Neural crest cell (in vitro differentiated cells): ENCODE results near the gene ADAMTSL1. TPM values are rescaled to one million over a fixed set of nuclear protein-coding genes. Genes with fewer than 3 reads are reported as not detected.
"Not testable (repeated sequence)": the region's sequence is repeated elsewhere in the genome, so short reads cannot be mapped to it uniquely, and the experiment has no call there.

ENCODE experiments used
- DNase-seq: peaks from one replicate; pipeline ENCODE4 v3.0.0; 2021; ENCODE audit warnings: low read depth, mixed read lengths, low spot score
- H3K27ac Mint-ChIP-seq: one replicate; pipeline ENCODE4 v1.8.0; 2021; ENCODE audit warnings: mild to moderate bottlenecking, mixed read lengths; ENCODE audit not compliant: unreplicated experiment
- H3K27me3 Mint-ChIP-seq: 2 replicates; pipeline ENCODE4 v1.8.0; 2021; ENCODE audit warnings: low read depth, mild to moderate bottlenecking, mixed read lengths
- H3K36me3 Mint-ChIP-seq: 2 replicates; pipeline ENCODE4 v1.8.0; 2021; ENCODE audit warnings: low read depth, mild to moderate bottlenecking, mixed read lengths
- H3K4me1 Mint-ChIP-seq: 2 replicates; pipeline ENCODE4 v1.8.0; 2021; ENCODE audit warnings: mixed read lengths
- H3K4me3 Mint-ChIP-seq: one replicate; pipeline ENCODE4 v1.8.0; 2021; ENCODE audit warnings: mild to moderate bottlenecking, mixed read lengths
- H3K9me3 Mint-ChIP-seq: 2 replicates; pipeline ENCODE4 v1.8.0; 2021; ENCODE audit warnings: mixed read lengths
- total RNA-seq: library from RNA; stranded (reverse); gene quantifications from 2 replicates; pipeline ENCODE4 v1.2.1, GENCODE V29; 2021
- TF ChIP-seq, protein P1 (sequence below): fragments of 200-600 bp; sonication (generic); conservative IDR thresholded peaks from 2 replicates; pipeline ENCODE4 v1.5.0; 2021; ENCODE audit warnings: antibody characterized with exemption, mild to moderate bottlenecking

The ADAMTSL1 gene
- total RNA-seq, 1 donor from 2014 or later, result 2.3 TPM

DNA sequence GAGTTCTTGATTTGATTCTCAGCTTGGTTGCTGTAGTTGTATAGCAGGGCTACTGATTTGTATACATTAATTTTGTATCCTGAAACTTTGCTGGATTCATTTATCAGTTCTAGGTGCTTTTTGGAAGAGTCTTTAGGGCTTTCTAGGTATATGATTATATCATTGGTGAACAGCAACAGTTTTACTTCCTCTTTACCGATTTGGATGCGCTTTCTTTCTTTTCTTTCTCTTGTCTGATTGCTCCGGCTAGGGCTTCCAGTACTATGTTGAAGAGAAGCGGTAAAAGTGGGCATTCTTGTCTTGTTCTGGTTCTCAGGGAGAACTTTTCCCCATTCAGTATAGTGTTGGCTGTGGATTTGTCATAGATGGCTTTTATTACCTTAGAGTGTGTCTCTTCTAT, 400.1 kb downstream of the ADAMTSL1 start:
- Mint-ChIP-seq H3K4me1 (no peaks in the 10 kb centered on the region), H3K36me3 (peaks cover 4% of the 10 kb centered on the region), H3K27ac (no peak overlapping the region), H3K9me3 (peaks cover 15% of the 10 kb centered on the region), H3K4me3 (no peak overlapping the region), H3K27me3 (peaks cover 2% of the 10 kb centered on the region)
- no peak for DNase-seq
- TF ChIP-seq, protein P1, sequence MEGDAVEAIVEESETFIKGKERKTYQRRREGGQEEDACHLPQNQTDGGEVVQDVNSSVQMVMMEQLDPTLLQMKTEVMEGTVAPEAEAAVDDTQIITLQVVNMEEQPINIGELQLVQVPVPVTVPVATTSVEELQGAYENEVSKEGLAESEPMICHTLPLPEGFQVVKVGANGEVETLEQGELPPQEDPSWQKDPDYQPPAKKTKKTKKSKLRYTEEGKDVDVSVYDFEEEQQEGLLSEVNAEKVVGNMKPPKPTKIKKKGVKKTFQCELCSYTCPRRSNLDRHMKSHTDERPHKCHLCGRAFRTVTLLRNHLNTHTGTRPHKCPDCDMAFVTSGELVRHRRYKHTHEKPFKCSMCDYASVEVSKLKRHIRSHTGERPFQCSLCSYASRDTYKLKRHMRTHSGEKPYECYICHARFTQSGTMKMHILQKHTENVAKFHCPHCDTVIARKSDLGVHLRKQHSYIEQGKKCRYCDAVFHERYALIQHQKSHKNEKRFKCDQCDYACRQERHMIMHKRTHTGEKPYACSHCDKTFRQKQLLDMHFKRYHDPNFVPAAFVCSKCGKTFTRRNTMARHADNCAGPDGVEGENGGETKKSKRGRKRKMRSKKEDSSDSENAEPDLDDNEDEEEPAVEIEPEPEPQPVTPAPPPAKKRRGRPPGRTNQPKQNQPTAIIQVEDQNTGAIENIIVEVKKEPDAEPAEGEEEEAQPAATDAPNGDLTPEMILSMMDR, result no peak

DNA sequence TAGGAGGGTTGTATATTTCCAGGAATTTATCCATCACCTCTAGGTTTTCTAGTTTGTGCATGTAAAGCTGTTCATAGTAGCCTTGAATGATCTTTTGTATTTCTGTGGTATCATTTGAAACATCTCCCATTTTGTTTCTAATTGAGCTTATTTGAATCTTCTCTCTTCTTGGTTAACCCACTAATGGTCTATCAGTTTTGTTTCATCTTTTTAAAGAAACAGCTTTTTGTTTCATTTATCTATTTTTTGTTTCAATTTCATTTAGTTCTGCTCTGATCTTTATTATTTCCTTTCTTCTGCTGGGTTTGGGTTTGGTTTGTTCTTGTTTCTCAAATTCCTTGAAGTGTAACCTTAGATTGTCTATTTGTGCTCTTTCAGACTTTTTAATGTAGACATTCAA, 401.0 kb downstream of the ADAMTSL1 start:
- DNase-seq, H3K27ac Mint-ChIP-seq, H3K4me3 Mint-ChIP-seq, H3K27me3 Mint-ChIP-seq, H3K36me3 Mint-ChIP-seq, H3K4me1 Mint-ChIP-seq, H3K9me3 Mint-ChIP-seq: not testable (repeated sequence)

DNA sequence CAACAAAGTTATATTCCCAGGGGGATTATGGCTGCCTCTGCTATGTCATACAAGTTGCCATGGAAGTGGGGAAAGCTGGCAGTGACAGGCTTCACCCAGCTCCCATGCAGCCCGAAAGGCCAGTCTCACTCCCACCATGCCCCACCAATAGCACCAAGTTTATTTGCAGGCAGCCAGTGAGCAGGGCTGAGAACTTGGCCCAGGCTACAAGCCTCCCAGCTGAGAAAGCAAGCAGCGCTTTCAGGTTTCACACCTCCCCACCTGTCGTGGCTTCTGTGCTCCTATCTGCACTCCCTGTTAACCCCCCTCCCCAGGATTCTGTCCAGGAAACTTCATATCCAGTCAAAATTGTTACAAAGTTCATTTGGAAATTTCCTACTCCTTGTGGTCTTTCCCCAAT, 404.0 kb downstream of the ADAMTSL1 start:
- peaks cover under 1% of the 10 kb centered on the region for H3K9me3 Mint-ChIP-seq
- TF ChIP-seq, protein P1, result no peak
- H3K27me3 Mint-ChIP-seq, result peaks cover 2% of the 10 kb centered on the region
- no peak overlapping the region for H3K4me3 Mint-ChIP-seq
- no peak for DNase-seq
- no peaks in the 10 kb centered on the region for H3K36me3 Mint-ChIP-seq
- H3K4me1 Mint-ChIP-seq, result no peaks in the 10 kb centered on the region
- H3K27ac Mint-ChIP-seq, result no peak overlapping the region

DNA sequence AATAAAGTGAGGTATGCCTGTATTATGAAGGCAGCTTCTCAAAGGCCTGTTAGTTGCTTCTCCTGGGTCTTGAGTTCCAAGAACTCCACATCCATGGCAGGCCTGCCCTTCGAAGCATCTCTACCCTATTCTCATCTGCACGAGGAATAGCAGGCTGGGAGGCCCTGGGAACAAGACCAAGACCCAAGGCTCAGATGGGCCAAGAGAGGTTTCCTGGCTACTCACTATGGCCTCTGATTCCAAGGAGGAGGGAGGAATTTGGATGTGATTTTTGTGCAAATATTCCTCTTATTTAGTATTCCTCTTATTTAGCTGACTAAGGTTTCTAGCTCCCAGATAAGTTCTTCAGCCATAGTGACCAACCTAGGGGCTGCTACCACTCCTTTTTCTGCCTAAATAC, 407.8 kb downstream of the ADAMTSL1 start:
- Mint-ChIP-seq H3K27me3 (peaks cover 2% of the 10 kb centered on the region), H3K27ac (no peak overlapping the region), H3K36me3 (peaks cover 4% of the 10 kb centered on the region), H3K4me1 (no peaks in the 10 kb centered on the region), H3K4me3 (no peak overlapping the region), H3K9me3 (peaks cover 9% of the 10 kb centered on the region)
- DNase-seq, result no peak
- TF ChIP-seq, protein P1, result no peak

DNA sequence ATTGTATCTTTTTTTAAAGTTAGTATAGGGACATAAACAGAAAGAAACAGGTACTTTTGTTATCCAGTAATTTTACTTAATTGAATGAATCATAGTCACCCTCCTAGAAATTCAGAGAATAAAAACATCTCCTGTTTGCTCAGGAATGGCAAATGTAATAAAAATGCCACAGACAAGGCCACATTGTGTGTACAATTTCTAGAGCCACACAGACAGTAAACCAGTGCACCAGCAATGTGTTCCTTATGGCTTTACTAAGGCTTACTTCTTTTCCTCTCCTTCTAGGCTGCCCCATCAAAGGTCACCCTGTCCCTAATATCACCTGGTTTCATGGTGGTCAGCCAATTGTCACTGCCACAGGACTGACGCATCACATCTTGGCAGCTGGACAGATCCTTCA, 413.6 kb downstream of the ADAMTSL1 start:
- Mint-ChIP-seq H3K4me3 (no peak overlapping the region), H3K36me3 (peaks cover 8% of the 10 kb centered on the region), H3K27me3 (no peaks in the 10 kb centered on the region), H3K4me1 (peaks cover 8% of the 10 kb centered on the region), H3K27ac (no peak overlapping the region), H3K9me3 (peaks cover 11% of the 10 kb centered on the region)
- DNase-seq, result no peak
- TF ChIP-seq, protein P1, result no peak

DNA sequence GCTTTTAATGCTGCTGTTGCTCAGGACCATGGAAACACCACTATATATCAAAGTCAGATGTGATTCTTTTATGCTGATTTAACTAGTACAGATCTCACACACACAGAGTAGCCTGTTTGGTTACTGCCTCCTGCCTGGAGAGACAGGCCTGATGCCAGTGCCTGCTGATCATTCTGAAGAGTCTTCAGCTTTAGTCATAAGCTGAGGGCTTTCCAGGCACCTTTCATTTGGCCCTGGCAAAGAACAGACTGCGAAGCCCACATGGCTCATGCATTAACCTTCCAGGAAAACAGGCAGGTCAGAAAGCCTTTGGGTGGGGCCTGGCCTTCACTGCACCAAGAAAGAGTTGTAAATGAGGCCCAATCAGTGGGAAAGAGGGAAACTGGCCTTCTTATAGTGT, 414.3 kb downstream of the ADAMTSL1 start:
- DNase-seq, result no peak
- TF ChIP-seq, protein P1, result no peak
- no peaks in the 10 kb centered on the region for H3K27me3 Mint-ChIP-seq
- H3K36me3 Mint-ChIP-seq, result peaks cover 11% of the 10 kb centered on the region
- peaks cover 8% of the 10 kb centered on the region for H3K9me3 Mint-ChIP-seq
- peak overlapping the region; percentile 36 for H3K27ac Mint-ChIP-seq
- H3K4me1 Mint-ChIP-seq, result peaks cover 8% of the 10 kb centered on the region
- H3K4me3 Mint-ChIP-seq, result no peak overlapping the region
